Myocyte (in vitro differentiated cells): ENCODE measurements around the gene BRCA1. TPM values are rescaled to one million over a fixed set of nuclear protein-coding genes. Genes with fewer than 3 reads are reported as not detected.
"Not testable (repeated sequence)": the region's sequence is repeated elsewhere in the genome, so short reads cannot be mapped to it uniquely, and the experiment has no call there.

Source experiments
- DNase-seq: peaks from one replicate; pipeline ENCODE4 v3.0.0-alpha.2; 2012; ENCODE audit warnings: low read depth
- polyA plus RNA-seq: library from polyadenylated mRNA; unstranded; fragments of >200 nt; gene quantifications from one replicate; pipeline ENCODE4 v1.2.1, GENCODE V29; 2012; ENCODE audit warnings: missing spikeins
- total RNA-seq: library from RNA; depleted of rRNA; stranded (reverse); fragments of >200 nt; gene quantifications from 2 replicates; pipeline ENCODE4 v1.2.3, GENCODE V29; 2014

The BRCA1 gene
- total RNA-seq, result 4.9 and 5.2 TPM in 2 replicates
- polyA plus RNA-seq, result 1.9 TPM

DNA sequence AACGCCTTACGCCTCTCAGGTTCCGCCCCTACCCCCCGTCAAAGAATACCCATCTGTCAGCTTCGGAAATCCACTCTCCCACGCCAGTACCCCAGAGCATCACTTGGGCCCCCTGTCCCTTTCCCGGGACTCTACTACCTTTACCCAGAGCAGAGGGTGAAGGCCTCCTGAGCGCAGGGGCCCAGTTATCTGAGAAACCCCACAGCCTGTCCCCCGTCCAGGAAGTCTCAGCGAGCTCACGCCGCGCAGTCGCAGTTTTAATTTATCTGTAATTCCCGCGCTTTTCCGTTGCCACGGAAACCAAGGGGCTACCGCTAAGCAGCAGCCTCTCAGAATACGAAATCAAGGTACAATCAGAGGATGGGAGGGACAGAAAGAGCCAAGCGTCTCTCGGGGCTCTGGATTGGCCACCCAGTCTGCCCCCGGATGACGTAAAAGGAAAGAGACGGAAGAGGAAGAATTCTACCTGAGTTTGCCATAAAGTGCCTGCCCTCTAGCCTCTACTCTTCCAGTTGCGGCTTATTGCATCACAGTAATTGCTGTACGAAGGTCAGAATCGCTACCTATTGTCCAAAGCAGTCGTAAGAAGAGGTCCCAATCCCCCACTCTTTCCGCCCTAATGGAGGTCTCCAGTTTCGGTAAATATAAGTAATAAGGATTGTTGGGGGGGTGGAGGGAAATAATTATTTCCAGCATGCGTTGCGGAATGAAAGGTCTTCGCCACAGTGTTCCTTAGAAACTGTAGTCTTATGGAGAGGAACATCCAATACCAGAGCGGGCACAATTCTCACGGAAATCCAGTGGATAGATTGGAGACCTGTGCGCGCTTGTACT lies at the start of gene BRCA1:
Gene BRCA1, minus strand, starts transcription at position 232 of the 834 bp plus-strand sequence. CDS start 1,268 bp downstream, outside the sequence.
- DNase-seq, result peak; percentile 99

- peak; percentile 77 for DNase-seq
Measured at GRCh38 chr17:43171586-43172487, 46.7 kb upstream of the BRCA1 start.

DNA sequence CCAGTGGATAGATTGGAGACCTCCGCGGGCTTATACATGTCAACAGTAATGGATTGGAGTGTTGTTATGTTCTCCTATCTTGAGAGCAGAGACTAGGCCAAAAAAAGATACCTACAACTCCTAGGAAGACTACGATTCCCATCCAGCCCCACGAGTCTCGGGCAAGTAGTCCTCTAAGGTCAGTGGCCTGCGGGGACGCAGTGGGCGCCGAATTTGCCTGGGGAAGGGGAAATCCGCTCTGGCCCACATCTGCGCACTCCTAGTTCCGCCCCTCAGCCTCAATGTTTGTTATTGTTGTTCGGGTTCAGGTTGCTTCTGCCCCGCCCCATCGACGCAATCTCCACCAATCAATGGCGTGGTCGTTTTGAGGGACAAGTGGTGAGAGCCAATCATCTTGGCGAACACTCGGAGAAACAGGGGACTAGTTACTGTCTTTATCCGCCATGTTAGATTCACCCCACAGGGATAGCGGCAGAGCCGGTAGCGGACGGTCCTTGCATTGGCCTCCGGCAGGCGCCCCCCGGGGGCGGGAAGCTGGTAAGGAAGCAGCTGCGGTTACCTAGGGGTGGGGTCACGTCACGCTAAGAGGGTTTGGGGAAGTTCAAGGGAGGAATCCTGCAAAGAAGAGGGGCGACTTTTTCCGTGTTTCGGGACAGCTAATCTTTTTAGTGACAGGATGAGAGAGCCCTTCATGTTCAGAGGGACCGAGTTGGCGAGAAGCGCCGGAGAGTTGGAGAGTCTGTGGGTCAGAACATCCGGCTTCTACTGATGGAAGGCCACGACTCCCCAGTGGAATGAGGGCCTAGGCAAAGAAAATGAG lies 45.8 kb upstream of the BRCA1 start, which contains the start of gene NBR1:
Gene NBR1, plus strand, starts transcription at position 449 of the 820 bp plus-strand sequence. CDS start 4,586 bp downstream, outside the sequence.
- peak; percentile 100 for DNase-seq

GRCh38 chr17:43170140-43170765 lies 45.1 kb upstream of the BRCA1 start:
- DNase-seq, result peak; percentile 93

DNA sequence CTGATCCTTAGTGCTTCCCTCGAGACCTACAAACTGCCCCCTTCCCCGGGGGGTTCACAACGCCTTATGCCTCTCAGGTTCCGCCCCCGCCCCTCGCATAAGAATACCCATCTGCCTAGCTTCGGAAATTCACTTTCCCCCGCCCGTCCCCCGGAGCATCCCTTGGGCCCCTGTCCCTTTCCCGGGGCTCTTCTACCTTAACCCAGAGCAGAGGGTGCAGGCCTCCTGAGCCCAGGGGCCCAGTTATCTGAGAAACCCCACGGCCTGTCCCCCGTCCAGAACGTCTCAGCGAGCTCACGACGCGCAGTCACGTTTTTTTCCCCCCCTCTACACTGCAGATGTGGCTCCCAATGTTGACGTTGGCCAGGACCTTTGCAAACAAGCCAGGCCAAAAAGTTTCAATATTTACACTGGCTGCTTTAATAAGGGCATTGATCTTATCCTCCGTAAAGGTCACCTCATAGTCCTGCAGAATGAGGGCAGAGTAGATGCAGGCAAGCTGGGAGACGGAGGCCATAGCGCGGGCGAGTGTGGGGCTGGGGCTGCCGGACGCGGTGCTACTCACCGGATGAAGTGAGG lies 44.5 kb upstream of the BRCA1 start:
- DNase-seq, result no peak

DNA sequence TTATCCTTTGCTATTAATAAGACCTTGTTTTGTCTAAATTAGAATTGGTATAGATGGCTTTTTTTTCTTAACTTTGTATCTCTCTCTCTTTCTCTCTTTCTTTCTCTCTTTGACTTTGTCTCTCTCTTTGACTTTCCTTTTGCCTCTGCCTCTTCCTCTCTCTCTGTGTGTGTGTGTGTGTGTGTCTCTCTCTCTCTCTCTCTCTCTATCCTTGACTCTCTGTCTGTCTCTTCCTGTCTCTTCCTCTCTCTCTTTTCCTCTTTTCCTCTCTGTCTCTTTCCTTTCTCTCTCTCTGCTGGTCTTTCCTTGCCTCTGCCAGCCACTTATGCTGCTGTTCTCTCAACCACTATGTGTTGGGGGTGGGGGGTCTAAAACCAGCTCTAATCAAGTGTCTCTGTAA lies 40.8 kb upstream of the BRCA1 start:
- not testable (repeated sequence) for DNase-seq

GRCh38 chr17:43159957-43160356 lies 34.8 kb upstream of the BRCA1 start:
- not testable (repeated sequence) for DNase-seq

GRCh38 chr17:43159232-43159631 lies 34.1 kb upstream of the BRCA1 start:
- not testable (repeated sequence) for DNase-seq

- no peak for DNase-seq
Measured at GRCh38 chr17:43155666-43156065, 30.5 kb upstream of the BRCA1 start.

GRCh38 chr17:43153197-43153835 lies 28.2 kb upstream of the BRCA1 start:
- not testable (repeated sequence) for DNase-seq

DNA sequence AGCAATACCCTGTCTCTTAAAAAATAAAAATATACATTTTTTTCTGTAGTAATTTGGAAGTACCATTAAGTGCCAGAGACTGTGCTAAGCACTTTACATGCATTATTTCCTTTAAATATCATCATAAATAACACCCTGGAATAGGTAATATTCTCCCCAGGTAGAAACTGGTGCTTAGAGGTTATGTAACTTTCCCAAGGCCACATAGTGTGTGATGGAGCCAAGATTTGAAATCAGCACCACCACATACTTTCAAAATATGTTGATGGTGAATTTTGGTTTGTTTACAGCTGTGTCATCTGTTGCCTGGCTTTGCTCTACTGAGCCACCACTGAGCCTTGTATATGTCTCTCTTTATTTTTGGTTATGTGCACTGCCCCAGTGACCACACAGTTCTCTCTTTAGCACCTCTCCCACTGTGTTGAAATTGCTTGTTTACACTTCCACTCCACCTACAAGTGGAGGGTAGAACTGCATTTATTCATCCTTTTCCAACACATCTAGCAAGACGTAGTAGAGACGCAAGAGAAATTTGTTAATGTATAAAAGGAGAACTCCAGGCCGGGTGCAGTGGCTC lies 26.8 kb upstream of the BRCA1 start:
- DNase-seq, result peak; percentile 20

DNA sequence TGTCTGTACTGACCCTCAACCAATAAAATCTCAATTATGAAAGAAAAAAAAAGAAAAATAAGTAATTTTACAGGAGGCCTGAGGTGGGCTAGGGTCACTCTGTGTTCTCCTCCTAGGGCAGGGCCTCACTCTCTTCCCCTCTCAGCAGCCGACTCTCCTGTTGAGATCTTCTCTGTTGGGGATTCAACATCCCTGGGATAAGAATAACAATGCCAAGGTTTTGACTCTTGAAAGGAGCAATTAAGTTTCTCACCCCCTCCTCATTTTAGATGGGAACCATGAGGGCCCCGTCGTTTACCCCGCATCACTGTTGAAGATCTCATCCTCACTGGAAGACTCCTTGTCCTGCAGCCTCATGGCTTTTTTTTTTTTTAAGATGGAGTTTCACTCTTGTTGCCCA lies 21.5 kb upstream of the BRCA1 start:
- no peak for DNase-seq

- DNase-seq, result peak; percentile 19
Measured at GRCh38 chr17:43143201-43143600, 18.0 kb upstream of the BRCA1 start.

- DNase-seq, result peak; percentile 20
Measured at GRCh38 chr17:43142153-43142552, 17.0 kb upstream of the BRCA1 start.

DNA sequence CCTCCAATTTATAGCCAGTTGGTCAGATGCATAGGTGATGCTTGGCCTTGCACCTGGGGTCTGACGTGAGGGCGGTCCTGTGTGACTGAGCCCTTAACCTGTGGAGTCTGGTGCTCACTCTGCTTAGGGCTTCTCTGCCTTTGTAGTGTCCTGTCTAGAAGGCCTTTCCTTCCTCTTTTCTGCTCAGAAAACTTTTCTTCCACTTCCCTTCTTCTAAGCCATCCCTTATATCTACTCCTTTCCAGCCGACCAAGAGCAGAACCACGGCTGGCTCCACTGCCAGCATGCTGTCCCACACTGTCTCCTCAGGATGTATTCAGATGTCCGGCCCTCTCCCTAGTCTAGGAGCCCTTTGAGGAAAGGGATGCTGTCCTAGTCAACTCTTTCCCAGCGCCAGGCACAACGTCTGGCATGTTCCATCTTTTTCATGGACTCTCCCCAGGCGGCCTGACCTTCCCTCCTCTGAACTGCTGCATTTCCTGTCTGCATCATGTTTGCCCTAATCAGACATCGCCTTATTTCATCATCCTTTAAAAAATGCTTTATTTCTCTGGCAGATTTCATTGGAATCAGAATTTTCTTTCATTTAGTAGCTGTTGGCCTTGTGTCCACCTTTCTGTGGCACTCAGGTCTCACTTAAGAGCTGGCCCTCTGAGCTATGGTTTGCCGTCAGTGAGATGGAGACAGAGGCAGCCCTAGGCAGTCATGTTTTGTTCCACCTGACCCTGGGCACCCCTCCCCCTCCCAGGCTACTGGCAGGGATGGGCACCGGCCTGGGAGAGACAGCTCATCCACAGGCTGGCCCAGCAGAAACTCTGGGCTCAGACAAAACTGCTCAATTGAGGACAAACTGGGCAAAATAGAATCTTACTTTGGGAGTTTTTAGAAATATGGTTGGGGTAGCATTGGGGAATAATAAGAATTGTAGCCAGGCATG lies 15.5 kb upstream of the BRCA1 start:
- no peak for DNase-seq

DNA sequence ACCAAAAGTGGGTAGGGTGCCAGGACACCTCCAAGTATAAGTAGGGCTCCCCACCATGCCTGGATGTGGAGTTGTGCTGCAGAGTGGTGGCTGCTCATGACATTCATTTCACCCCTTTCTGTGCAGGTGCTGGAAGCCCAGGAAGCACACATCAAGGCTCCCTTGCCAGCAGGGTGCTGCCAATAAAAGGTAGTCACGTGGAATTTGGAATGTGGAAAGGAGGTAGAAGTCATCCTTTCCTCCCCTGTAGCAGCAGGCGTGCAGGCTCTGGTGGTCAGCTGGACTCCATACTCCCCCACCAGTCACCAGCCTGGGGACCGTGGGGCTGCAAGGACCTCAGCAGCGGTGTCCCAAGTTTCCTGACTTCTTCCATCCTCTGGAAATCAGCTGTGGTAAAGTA lies 13.4 kb upstream of the BRCA1 start:
- not testable (repeated sequence) for DNase-seq

DNA sequence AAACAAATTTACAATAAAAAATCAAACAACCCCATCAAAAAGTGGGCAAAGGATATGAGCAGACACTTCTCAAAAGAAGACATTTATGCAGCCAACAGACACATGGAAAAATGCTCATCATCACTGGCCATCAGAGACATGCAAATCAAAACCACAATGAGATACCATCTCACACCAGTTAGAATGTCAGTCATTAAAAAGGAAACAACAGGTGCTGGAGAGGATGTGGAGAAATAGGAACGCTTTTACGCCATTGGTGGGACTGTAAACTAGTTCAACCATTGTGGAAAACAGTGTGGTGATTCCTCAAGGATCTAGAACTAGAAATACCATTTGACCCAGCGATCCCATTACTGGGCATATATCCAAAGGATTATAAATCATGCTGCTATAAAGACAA lies 11.4 kb upstream of the BRCA1 start:
- DNase-seq, result peak; percentile 69

- no peak for DNase-seq
Measured at GRCh38 chr17:43135454-43135819, 10.3 kb upstream of the BRCA1 start.
